Loucy (cell line): Measurements from ENCODE around the gene TIAM1.

Experiments used
- H2AFZ ChIP-seq: fragments of 200-600 bp; sonication (generic); 2 replicates; pipeline ENCODE4 v1.6.0; 2016; ENCODE audit warnings: antibody characterized with exemption, mild to moderate bottlenecking, low read length, moderate library complexity
- H3F3A ChIP-seq: fragments of 200-600 bp; 2 replicates; pipeline ENCODE4 v1.6.0; 2016; ENCODE audit warnings: antibody characterized with exemption, low read depth, mild to moderate bottlenecking
- H3K27me3 ChIP-seq: fragments of 200-600 bp; sonication (generic); 2 replicates; pipeline ENCODE4 v1.6.1; 2014; ENCODE audit warnings: low read length, mild to moderate bottlenecking; ENCODE audit not compliant: insufficient read depth, poor library complexity, severe bottlenecking
- H3K36me3 ChIP-seq: fragments of 200-600 bp; sonication (generic); 2 replicates; pipeline ENCODE4 v1.6.1; 2016; ENCODE audit warnings: low read length; ENCODE audit not compliant: insufficient read depth
- H3K4me1 ChIP-seq: fragments of 200-600 bp; sonication (generic); 2 replicates; pipeline ENCODE4 v1.5.1; 2014; ENCODE audit warnings: low read length, mild to moderate bottlenecking; ENCODE audit not compliant: insufficient read depth, poor library complexity, severe bottlenecking
- H3K4me2 ChIP-seq: fragments of 200-600 bp; sonication (generic); 2 replicates; pipeline ENCODE4 v1.6.0; 2014; ENCODE audit warnings: antibody characterized with exemption, low read length, low read depth, mild to moderate bottlenecking; ENCODE audit not compliant: poor library complexity, severe bottlenecking
- H3K4me3 ChIP-seq: fragments of 200-600 bp; sonication (generic); 2 replicates; pipeline ENCODE4 v1.5.1; 2014; ENCODE audit warnings: low read length, mild to moderate bottlenecking, mixed read lengths; ENCODE audit not compliant: poor library complexity, severe bottlenecking
- H3K79me2 ChIP-seq: fragments of 200-600 bp; sonication (generic); 2 replicates; pipeline ENCODE4 v1.6.1; 2014; ENCODE audit warnings: low read length; ENCODE audit not compliant: insufficient read depth
- H3K9ac ChIP-seq: fragments of 200-600 bp; sonication (generic); 2 replicates; pipeline ENCODE4 v1.6.0; 2014; ENCODE audit warnings: mild to moderate bottlenecking, low read depth, low read length, moderate library complexity; ENCODE audit not compliant: poor library complexity, severe bottlenecking
- H3K9me2 ChIP-seq: fragments of 200-600 bp; sonication (generic); replicated peaks from 2 replicates; pipeline ENCODE4 v1.6.1; 2016; ENCODE audit warnings: low read depth, low read length, mixed read lengths
- H3K9me3 ChIP-seq: fragments of 200-600 bp; sonication (generic); 2 replicates; pipeline ENCODE4 v1.6.1; 2014; ENCODE audit warnings: mild to moderate bottlenecking, antibody characterized with exemption, low read length, low read depth; ENCODE audit not compliant: insufficient read depth
- H4K20me1 ChIP-seq: fragments of 200-600 bp; sonication (generic); 2 replicates; pipeline ENCODE4 v1.6.0; 2014; ENCODE audit warnings: antibody characterized with exemption, low read length, mild to moderate bottlenecking; ENCODE audit not compliant: insufficient read depth, poor library complexity, severe bottlenecking
- EZH2phosphoT487 ChIP-seq: fragments of 200-600 bp; IDR thresholded peaks from 2 replicates; pipeline ENCODE4 v1.6.1; 2018; ENCODE audit warnings: antibody characterized with exemption, mild to moderate bottlenecking, moderate library complexity, borderline replicate concordance
- TF ChIP-seq, protein P1 (sequence below): fragments of 200-600 bp; sonication (generic); conservative IDR thresholded peaks from 2 replicates; pipeline ENCODE4 v1.5.1; 2014; ENCODE audit warnings: mild to moderate bottlenecking, antibody characterized with exemption, low read length

Gene TIAM1

GRCh38 chr21:31075848-31076247 lies 268.2 kb downstream of the TIAM1 start:
- TF ChIP-seq EZH2phosphoT487 = no peak
- TF ChIP-seq, protein P1, sequence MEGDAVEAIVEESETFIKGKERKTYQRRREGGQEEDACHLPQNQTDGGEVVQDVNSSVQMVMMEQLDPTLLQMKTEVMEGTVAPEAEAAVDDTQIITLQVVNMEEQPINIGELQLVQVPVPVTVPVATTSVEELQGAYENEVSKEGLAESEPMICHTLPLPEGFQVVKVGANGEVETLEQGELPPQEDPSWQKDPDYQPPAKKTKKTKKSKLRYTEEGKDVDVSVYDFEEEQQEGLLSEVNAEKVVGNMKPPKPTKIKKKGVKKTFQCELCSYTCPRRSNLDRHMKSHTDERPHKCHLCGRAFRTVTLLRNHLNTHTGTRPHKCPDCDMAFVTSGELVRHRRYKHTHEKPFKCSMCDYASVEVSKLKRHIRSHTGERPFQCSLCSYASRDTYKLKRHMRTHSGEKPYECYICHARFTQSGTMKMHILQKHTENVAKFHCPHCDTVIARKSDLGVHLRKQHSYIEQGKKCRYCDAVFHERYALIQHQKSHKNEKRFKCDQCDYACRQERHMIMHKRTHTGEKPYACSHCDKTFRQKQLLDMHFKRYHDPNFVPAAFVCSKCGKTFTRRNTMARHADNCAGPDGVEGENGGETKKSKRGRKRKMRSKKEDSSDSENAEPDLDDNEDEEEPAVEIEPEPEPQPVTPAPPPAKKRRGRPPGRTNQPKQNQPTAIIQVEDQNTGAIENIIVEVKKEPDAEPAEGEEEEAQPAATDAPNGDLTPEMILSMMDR = no peak
- H4K20me1 ChIP-seq = no peaks in the 10 kb centered on the region
- H3K9me3 ChIP-seq = no peaks in the 10 kb centered on the region
- H3F3A ChIP-seq = no peaks in the 10 kb centered on the region
- no peaks in the 10 kb centered on the region for H3K9me2 ChIP-seq
- no peak overlapping the region for H3K4me3 ChIP-seq
- H3K4me2 ChIP-seq = no peak overlapping the region
- no peaks in the 10 kb centered on the region for H3K36me3 ChIP-seq
- H3K4me1 ChIP-seq = no peaks in the 10 kb centered on the region
- H3K79me2 ChIP-seq = no peaks in the 10 kb centered on the region
- H3K27me3 ChIP-seq = no peaks in the 10 kb centered on the region
- H2AFZ ChIP-seq = no peak overlapping the region
- no peak overlapping the region for H3K9ac ChIP-seq

- Histone ChIP-seq H3K9me2 (no peaks in the 10 kb centered on the region), H3K27me3 (no peaks in the 10 kb centered on the region), H3K4me2 (no peak overlapping the region)
Measured at GRCh38 chr21:31072533-31072932, 271.5 kb downstream of the TIAM1 start.

More at GRCh38 chr21:31072533-31072932, 271.5 kb downstream of the TIAM1 start:
- TF ChIP-seq, protein P1 = no peak
- H3K79me2 ChIP-seq = no peaks in the 10 kb centered on the region
- H3K9me3 ChIP-seq = no peaks in the 10 kb centered on the region
- no peak overlapping the region for H3K9ac ChIP-seq
- no peaks in the 10 kb centered on the region for H3K36me3 ChIP-seq
- H3K4me3 ChIP-seq = no peak overlapping the region
- no peak overlapping the region for H2AFZ ChIP-seq
- no peaks in the 10 kb centered on the region for H3K4me1 ChIP-seq
- H4K20me1 ChIP-seq = no peaks in the 10 kb centered on the region
- H3F3A ChIP-seq = no peaks in the 10 kb centered on the region
